ENCODE results near the gene ABHD1.

The ABHD1 gene

DNA sequence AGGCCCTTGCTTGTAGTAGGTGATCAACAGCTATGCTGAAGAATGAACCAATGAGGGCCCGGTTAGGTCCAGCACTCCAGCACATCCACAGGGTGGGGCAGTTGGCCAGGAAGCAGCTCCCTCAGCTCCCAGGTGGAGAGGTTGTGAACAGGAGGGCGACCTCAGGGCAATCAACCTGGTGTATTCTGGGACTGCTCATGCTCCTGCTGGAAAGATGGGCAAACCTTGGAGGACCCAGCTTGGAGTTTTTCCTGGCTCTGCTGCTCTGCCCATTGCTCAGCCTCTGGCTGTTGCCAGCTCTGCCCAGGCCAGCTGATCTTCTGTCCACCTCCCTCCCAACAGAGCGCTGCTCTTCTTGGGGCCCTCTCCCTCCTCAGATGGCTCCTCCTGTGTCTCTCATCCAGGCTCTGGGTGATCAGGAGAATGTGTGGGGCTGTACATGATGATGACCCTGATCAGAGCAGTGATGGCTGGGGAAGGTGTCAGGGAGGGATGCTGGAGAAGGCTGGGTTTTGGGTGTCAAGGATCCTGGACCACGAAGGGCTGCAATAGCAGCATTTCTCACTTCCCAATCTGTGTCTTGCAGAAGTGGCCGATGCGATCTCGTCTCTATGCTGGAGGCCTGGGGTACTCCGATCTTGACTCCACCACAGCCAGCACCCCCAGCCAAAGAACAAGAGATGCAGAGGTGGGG lies 28.6 kb downstream of the ABHD1 start:
- TF ChIP-seq, protein P1, sequence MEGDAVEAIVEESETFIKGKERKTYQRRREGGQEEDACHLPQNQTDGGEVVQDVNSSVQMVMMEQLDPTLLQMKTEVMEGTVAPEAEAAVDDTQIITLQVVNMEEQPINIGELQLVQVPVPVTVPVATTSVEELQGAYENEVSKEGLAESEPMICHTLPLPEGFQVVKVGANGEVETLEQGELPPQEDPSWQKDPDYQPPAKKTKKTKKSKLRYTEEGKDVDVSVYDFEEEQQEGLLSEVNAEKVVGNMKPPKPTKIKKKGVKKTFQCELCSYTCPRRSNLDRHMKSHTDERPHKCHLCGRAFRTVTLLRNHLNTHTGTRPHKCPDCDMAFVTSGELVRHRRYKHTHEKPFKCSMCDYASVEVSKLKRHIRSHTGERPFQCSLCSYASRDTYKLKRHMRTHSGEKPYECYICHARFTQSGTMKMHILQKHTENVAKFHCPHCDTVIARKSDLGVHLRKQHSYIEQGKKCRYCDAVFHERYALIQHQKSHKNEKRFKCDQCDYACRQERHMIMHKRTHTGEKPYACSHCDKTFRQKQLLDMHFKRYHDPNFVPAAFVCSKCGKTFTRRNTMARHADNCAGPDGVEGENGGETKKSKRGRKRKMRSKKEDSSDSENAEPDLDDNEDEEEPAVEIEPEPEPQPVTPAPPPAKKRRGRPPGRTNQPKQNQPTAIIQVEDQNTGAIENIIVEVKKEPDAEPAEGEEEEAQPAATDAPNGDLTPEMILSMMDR (IDR thresholded peaks at IDR 0.05; ENCODE audit: insufficient read depth, low read depth, low read length, missing control alignments) = no peak
- DNase-seq (ENCODE audit: low read depth) = no peak
- H3K4me3 ChIP-seq (ENCODE audit: low read depth, low read length) = no peak overlapping the region

DNA sequence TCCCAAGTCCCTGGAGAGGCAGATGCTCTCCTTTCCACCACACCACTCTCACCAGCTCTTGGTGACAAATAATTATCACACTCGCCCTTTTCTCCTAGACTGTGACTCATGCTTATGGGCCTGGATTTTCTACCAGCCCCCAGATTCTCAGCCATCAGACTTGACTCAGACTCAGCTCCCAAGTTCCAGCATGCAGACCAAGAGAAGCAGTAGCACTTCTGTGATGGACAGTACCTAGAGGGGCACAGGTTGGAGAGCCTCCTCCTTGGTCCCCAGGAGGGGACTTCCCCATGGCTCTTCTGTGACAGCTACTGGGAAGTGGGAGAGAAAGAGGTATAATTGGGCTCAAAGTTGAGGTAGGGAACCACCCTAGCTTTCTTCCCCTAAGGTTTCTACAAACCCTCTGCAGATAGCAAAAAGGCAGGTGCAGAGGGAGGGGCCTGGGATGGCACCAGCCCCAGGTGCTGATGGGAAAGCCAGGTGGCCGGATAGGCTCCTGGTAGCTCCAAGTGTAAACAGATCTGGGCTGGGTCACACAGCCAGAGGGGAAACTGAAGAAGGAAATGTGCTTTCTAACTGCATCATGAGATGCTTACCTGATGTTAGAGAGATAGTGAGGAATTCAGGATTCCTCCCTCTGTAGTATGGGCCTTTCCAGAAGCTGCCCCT lies 29.3 kb downstream of the ABHD1 start:
- TF ChIP-seq, protein P1 (IDR thresholded peaks at IDR 0.05; ENCODE audit: insufficient read depth, low read depth, low read length, missing control alignments) = no peak
- H3K4me3 ChIP-seq (ENCODE audit: low read depth, low read length) = no peak overlapping the region
- DNase-seq (ENCODE audit: low read depth) = no peak

DNA sequence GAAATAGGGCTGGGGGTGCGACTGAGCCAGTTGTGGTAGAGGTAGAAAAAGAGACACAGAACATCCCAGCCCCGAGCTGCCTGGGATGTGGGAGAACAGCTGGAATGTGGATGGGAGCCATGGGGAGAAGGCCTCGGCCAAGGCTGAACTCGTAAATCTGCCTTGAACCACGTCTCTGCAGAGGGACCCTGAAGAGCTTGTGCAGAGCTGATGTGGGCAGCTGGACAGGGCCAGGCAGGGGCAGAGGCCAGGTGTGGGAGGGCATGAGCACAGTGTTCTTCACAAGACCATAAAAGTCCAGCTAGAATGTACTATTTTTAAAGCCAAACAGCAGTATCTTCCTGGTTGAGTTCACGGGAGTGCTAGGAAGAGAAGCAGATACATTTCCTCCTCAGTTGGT lies 30.9 kb downstream of the ABHD1 start:
- TF ChIP-seq, protein P1 (IDR thresholded peaks at IDR 0.05; ENCODE audit: insufficient read depth, low read depth, low read length, missing control alignments) = no peak
- DNase-seq (ENCODE audit: low read depth) = no peak
- no peak overlapping the region for H3K4me3 ChIP-seq (ENCODE audit: low read depth, low read length)

DNA sequence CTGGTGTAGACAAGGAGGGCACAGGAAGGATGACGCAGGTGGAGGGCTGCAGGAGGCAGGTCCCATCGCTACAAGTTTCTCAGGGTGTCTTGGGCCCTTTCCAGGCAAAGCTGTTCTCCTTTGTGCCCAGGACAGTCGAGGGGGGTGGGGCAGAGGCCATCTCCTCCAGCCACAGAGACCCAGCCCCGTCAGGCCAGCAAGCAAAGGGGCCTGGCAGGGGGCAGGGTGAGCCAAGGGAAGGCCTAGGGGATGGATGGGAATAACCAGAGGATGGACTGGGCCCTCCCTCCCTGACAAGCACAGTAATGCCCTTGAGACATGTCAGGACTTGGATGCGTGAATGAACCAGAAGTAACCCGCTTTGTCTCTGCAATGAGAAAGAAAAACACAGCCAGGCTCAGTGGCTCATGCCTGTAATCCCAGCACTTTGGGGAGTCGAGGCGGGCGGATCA lies 31.5 kb downstream of the ABHD1 start:
- no peak overlapping the region for H3K4me3 ChIP-seq (ENCODE audit: low read depth, low read length)
- no peak for DNase-seq (ENCODE audit: low read depth)
- TF ChIP-seq, protein P1 (IDR thresholded peaks at IDR 0.05; ENCODE audit: insufficient read depth, low read depth, low read length, missing control alignments) = no peak

DNA sequence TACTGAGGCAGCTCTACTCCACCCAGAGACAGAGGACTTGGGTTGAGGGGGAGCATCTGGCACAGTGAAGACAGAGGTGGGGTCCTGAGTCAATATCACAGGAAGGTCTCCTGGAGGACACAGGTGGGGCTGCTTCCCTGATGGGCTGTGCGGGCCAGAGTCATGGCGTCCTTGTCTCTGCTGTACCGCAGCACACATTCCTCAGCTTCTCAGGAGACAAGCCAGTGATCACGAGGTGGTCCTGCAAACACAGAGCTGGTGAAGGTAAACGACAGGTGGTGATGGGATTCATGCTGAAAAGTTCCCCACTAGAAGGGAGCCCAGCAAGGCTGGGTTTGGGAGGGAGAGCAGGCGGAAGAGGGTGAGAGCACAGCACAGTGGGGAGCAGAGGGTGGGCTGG lies 34.9 kb downstream of the ABHD1 start:
- TF ChIP-seq, protein P1 (IDR thresholded peaks at IDR 0.05; ENCODE audit: insufficient read depth, low read depth, low read length, missing control alignments) = no peak
- no peak for DNase-seq (ENCODE audit: low read depth)
- no peak overlapping the region for H3K4me3 ChIP-seq (ENCODE audit: low read depth, low read length)

DNA sequence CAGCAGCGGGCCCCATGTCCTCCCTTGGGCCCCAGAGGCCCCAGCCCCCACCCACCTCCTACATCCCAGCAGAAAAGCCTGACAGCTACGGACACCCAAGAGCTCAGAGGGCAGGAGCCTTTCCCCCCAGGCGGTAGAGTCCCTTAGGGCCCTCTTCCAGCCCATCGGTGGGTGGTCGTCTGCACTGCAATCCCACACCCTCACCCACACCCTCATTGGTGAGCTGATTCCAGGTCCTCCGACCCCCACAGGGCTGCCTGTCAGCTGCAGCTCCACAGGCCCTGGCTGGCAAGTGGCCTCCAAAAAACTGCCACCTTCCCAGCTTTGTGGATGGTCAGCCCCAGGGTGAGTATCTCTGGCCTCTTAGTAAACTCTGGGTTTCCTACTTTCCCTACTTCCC lies 35.7 kb downstream of the ABHD1 start:
- no peak for DNase-seq (ENCODE audit: low read depth)
- TF ChIP-seq, protein P1 (IDR thresholded peaks at IDR 0.05; ENCODE audit: insufficient read depth, low read depth, low read length, missing control alignments) = no peak

More for the DNA sequence above, 35.7 kb downstream of the ABHD1 start:
- no peak overlapping the region for H3K4me3 ChIP-seq (ENCODE audit: low read depth, low read length)

Measured in GM12865 (cell line).